Measurements from ENCODE around the gene TECR. TPM values are rescaled to one million over a fixed set of nuclear protein-coding genes. Genes with fewer than 3 reads are reported as not detected.

TECR gene
- total and polyA plus RNA-seq, 9 of the 15 experiments (the other 6 are each of a cell fraction or from before 2014, with no cell fraction given): 29.3 to 211 (median 81.4) TPM

DNA sequence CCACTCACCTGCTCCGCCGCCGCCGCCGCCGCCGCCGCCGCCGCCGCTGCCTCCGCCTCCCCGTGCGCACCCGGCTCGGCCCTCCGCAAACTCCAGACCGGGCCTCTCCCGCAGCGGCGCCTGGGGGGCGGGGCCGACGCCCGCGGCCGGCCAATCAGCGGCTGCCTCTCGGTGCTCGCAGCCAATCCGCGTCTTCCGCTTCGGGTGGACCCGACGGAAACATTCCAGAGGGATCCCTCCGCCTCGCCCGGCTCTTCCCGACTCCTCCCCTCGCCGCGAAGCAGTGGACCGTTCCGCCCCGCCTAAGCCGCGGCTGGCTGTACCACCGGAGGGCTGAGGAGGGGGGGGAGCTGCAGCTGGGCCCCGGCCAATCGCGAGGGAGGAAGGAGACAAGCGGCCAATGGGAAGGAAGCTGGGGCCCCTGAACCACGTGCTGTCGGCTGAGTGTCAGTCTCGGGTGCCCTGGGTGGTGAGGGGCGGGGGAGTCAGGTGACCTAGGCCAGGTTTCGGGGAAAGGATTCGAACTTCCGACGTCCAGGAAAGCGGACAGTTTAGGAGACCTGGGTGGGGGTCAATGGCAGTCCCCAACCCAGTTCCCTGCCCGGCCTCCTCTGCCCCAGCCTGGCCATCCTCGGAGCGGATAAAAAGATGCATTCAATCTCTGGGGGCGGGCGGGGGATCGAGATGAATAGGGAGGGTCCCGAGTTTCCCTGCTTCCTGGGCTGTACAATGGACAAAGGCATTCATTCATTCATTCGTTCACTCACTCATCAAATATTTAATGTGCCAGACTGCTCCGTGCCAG is 33.2 kb upstream of the TECR start, which contains the start of gene GIPC1 (continued):
- no peak for TF ChIP-seq BRF2 (IDR thresholded peaks at IDR 0.05; ENCODE audit: borderline replicate concordance, insufficient read depth, insufficient read length)
- TF ChIP-seq NBN (IDR thresholded peaks at IDR 0.05; ENCODE audit: low read depth): no peak
- TF ChIP-seq DIDO1 (tag; IDR thresholded peaks at IDR 0.05; ENCODE audit: low read depth): no peak
- TF ChIP-seq RBM39 (optimal IDR thresholded peaks at IDR 0.05; ENCODE audit: low read depth, low read length): no peak
- TF ChIP-seq ZNF740 (CRISPR knock-in tag; IDR thresholded peaks at IDR 0.05): peak; percentile 77
- no peak; a peak in 1 of 4 replicates for TF ChIP-seq ZNF740 (tag; IDR thresholded peaks at IDR 0.05)
- no peak for TF ChIP-seq ESRRB (CRISPR knock-in tag; IDR thresholded peaks at IDR 0.05; ENCODE audit: borderline replicate concordance)
- peak in 1 of 3 experiments; percentile 5 for TF ChIP-seq YY1 (IDR thresholded peaks at IDR 0.05; ENCODE audit: borderline replicate concordance in 1 of 3, control insufficient read depth in 1 of 3, extremely low read depth in 1 of 3, insufficient read depth in 3 of 3, insufficient read length in 1 of 3, insufficient replicate concordance in 2 of 3, low read depth in 1 of 3, low read length in 2 of 3)
- no peak for TF ChIP-seq ZNF75A (CRISPR knock-in tag; IDR thresholded peaks at IDR 0.05)
- peak; percentile 94 for TF ChIP-seq PKNOX1 (IDR thresholded peaks at IDR 0.05)
- TF ChIP-seq, protein P1, sequence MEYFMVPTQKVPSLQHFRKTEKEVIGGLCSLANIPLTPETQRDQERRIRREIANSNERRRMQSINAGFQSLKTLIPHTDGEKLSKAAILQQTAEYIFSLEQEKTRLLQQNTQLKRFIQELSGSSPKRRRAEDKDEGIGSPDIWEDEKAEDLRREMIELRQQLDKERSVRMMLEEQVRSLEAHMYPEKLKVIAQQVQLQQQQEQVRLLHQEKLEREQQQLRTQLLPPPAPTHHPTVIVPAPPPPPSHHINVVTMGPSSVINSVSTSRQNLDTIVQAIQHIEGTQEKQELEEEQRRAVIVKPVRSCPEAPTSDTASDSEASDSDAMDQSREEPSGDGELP (CRISPR knock-in tag; IDR thresholded peaks at IDR 0.05; ENCODE audit: borderline replicate concordance): peak; percentile 98
- TF ChIP-seq, protein P2, sequence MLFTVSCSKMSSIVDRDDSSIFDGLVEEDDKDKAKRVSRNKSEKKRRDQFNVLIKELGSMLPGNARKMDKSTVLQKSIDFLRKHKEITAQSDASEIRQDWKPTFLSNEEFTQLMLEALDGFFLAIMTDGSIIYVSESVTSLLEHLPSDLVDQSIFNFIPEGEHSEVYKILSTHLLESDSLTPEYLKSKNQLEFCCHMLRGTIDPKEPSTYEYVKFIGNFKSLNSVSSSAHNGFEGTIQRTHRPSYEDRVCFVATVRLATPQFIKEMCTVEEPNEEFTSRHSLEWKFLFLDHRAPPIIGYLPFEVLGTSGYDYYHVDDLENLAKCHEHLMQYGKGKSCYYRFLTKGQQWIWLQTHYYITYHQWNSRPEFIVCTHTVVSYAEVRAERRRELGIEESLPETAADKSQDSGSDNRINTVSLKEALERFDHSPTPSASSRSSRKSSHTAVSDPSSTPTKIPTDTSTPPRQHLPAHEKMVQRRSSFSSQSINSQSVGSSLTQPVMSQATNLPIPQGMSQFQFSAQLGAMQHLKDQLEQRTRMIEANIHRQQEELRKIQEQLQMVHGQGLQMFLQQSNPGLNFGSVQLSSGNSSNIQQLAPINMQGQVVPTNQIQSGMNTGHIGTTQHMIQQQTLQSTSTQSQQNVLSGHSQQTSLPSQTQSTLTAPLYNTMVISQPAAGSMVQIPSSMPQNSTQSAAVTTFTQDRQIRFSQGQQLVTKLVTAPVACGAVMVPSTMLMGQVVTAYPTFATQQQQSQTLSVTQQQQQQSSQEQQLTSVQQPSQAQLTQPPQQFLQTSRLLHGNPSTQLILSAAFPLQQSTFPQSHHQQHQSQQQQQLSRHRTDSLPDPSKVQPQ (CRISPR knock-in tag; IDR thresholded peaks at IDR 0.05; ENCODE audit: borderline replicate concordance): no peak
- no peak for TF ChIP-seq MYNN (IDR thresholded peaks at IDR 0.05)
- TF ChIP-seq MYNN (CRISPR knock-in tag; IDR thresholded peaks at IDR 0.05): no peak
- TF ChIP-seq PHB2 (IDR thresholded peaks at IDR 0.05; ENCODE audit: low read depth): no peak
- no peak for TF ChIP-seq IRF2 (CRISPR knock-in tag; IDR thresholded peaks at IDR 0.05)
- no peak for TF ChIP-seq CBX5 (IDR thresholded peaks at IDR 0.05; ENCODE audit: borderline replicate concordance, low read depth)
- no peak for TF ChIP-seq PPARD (CRISPR knock-in tag; IDR thresholded peaks at IDR 0.05)
- no peak for TF ChIP-seq ZNF277 (CRISPR knock-in tag; IDR thresholded peaks at IDR 0.05; ENCODE audit: borderline replicate concordance)
